Tibial nerve (tissue), 4 donors: Measurements from ENCODE around the gene GNAT2. TPM values are rescaled to one million over a fixed set of nuclear protein-coding genes. Genes with fewer than 3 reads are reported as not detected.

Source experiments
- DNase-seq, 2 donors: peaks; one replicate each; pipeline ENCODE4 v3.0.0-alpha.2; 2019; ENCODE audit warnings: low spot score in 2 of 2
- H3K27ac ChIP-seq, 4 donors: fragments of 200-600 bp; sonication (generic) in 3 of 4; one replicate each; pipeline ENCODE4 v1.5.1; 2017 to 2019; ENCODE audit warnings: mild to moderate bottlenecking in 1 of 4
- H3K27me3 ChIP-seq, 2 donors: fragments of 200-600 bp; sonication (generic) in 1 of 2; one replicate each; pipeline versions ENCODE4 v1.5.1 to v1.6.0; 2017 to 2019
- H3K36me3 ChIP-seq, 3 donors: fragments of 200-600 bp; sonication (generic); one replicate each; pipeline ENCODE4 v1.5.1; 2018 to 2019
- H3K4me1 ChIP-seq, 4 donors: fragments of 200-600 bp; sonication (generic) in 3 of 4; one replicate each; pipeline ENCODE4 v1.5.1; 2017 to 2019
- H3K4me3 ChIP-seq, 4 donors: fragments of 200-600 bp; sonication (generic) in 3 of 4; one replicate each; pipeline ENCODE4 v1.5.1; 2017 to 2019; ENCODE audit warnings: mild to moderate bottlenecking in 1 of 4, moderate library complexity in 1 of 4
- H3K9me3 ChIP-seq, 4 donors: fragments of 200-600 bp; sonication (generic) in 3 of 4; one replicate each; pipeline ENCODE4 v1.5.1; 2017 to 2019
- CTCF ChIP-seq, 5 experiments: fragments of 200-600 bp in 3 of 5; fragments of 450-650 bp in 2 of 5; sonication (generic) in 3 of 5; IDR thresholded peaks; one replicate each; pipeline ENCODE4 v1.5.1; 2016 to 2019; ENCODE audit warnings: antibody characterized with exemption in 5 of 5, mild to moderate bottlenecking in 3 of 5, moderate library complexity in 2 of 5
- EP300 ChIP-seq, 2 donors: sonication (generic); formaldehyde crosslinking; IDR thresholded peaks; one replicate each; pipeline ENCODE4 v1.6.1; 2017; ENCODE audit warnings: antibody characterized with exemption in 2 of 2, mild to moderate bottlenecking in 1 of 2
- POLR2A ChIP-seq, 2 donors: fragments of 450-650 bp; IDR thresholded peaks; one replicate each; pipeline ENCODE4 v1.6.1; 2017; ENCODE audit warnings: antibody characterized with exemption in 2 of 2, mild to moderate bottlenecking in 2 of 2, moderate library complexity in 2 of 2
- WGBS, 2 donors: methylation state at CpG; one replicate each; pipeline ENCODE4 v1.1.5; 2018; 5-methylcytosine and 5-hydroxymethylcytosine counted together
- total RNA-seq, 4 donors: library from RNA; depleted of rRNA; stranded (reverse); fragments of >200 nt; gene quantifications; one replicate each; pipeline ENCODE4 v1.1.0, GENCODE V29; 2016

GNAT2 gene
- total RNA-seq, 4 donors from 2014 or later, result not detected

GRCh38 chr1:109641078-109641740 is 21.8 kb upstream of the GNAT2 start:
- Histone ChIP-seq H3K4me1 (peaks cover 0 to 25% (median 6%) of the 10 kb centered on the region in 4 donors), H3K9me3 (no peaks in the 10 kb centered on the region), H3K27me3 (no peaks in the 10 kb centered on the region), H3K4me3 (no peak overlapping the region), H3K36me3 (no peaks in the 10 kb centered on the region), H3K27ac (no peak overlapping the region)
- TF ChIP-seq POLR2A (IDR thresholded peaks at IDR 0.05) (no peak), CTCF (IDR thresholded peaks at IDR 0.05) (no peak), EP300 (IDR thresholded peaks at IDR 0.05) (no peak)
- whole genome bisulfite sequencing, 2 donors, result 73 to 86% methylated on average over 2 of the region's 2 CpGs
- peak in 1 of 2 donors; percentile 2 for DNase-seq

GRCh38 chr1:109640285-109640865 is 21.0 kb upstream of the GNAT2 start:
- Histone ChIP-seq H3K27me3 (no peaks in the 10 kb centered on the region), H3K36me3 (no peaks in the 10 kb centered on the region), H3K4me3 (no peak overlapping the region), H3K9me3 (no peaks in the 10 kb centered on the region), H3K4me1 (peaks cover 0 to 29% (median 11%) of the 10 kb centered on the region in 4 donors), H3K27ac (no peak overlapping the region)
- 40 to 47% methylated on average over 4 to 5 of the region's 5 CpGs for WGBS, 2 donors
- TF ChIP-seq EP300 (IDR thresholded peaks at IDR 0.05) (no peak), CTCF (IDR thresholded peaks at IDR 0.05) (peak; percentile 90 to 96 (median 95)), POLR2A (IDR thresholded peaks at IDR 0.05) (no peak)
- peak; percentile 89 to 97 for DNase-seq

- Histone ChIP-seq H3K4me1 (peaks cover 0 to 29% (median 11%) of the 10 kb centered on the region in 4 donors), H3K4me3 (no peak overlapping the region), H3K27ac (no peak overlapping the region), H3K27me3 (no peaks in the 10 kb centered on the region), H3K36me3 (no peaks in the 10 kb centered on the region), H3K9me3 (no peaks in the 10 kb centered on the region)
- DNase-seq, result peak in 1 of 2 donors; percentile 1
- 43 to 58% methylated on average over 5 to 6 of the region's 6 CpGs for WGBS, 2 donors
- no peak for TF ChIP-seq EP300 (IDR thresholded peaks at IDR 0.05)
- no peak for TF ChIP-seq CTCF (IDR thresholded peaks at IDR 0.05)
- TF ChIP-seq POLR2A (IDR thresholded peaks at IDR 0.05), result no peak
Measured at GRCh38 chr1:109639841-109640184, 20.4 kb upstream of the GNAT2 start.

- no peaks in the 10 kb centered on the region for H3K9me3 ChIP-seq
- no peaks in the 10 kb centered on the region for H3K27me3 ChIP-seq
- whole genome bisulfite sequencing, 2 donors, result 83 to 85% methylated on average over 7 to 9 of the region's 9 CpGs
- no peak overlapping the region for H3K27ac ChIP-seq
- H3K4me3 ChIP-seq, result no peak overlapping the region
- DNase-seq, result no peak
- no peak for TF ChIP-seq EP300 (IDR thresholded peaks at IDR 0.05)
- TF ChIP-seq POLR2A (IDR thresholded peaks at IDR 0.05), result no peak
- TF ChIP-seq CTCF (IDR thresholded peaks at IDR 0.05), result no peak
- H3K4me1 ChIP-seq, result peaks cover 0 to 29% (median 11%) of the 10 kb centered on the region in 4 donors
- H3K36me3 ChIP-seq, result no peaks in the 10 kb centered on the region
Measured at GRCh38 chr1:109639063-109639840, 19.8 kb upstream of the GNAT2 start.

GRCh38 chr1:109637446-109637845 is 18.0 kb upstream of the GNAT2 start:
- Histone ChIP-seq H3K9me3 (no peaks in the 10 kb centered on the region), H3K27me3 (no peaks in the 10 kb centered on the region), H3K4me1 (peaks cover 0 to 24% (median 7%) of the 10 kb centered on the region in 4 donors), H3K36me3 (no peaks in the 10 kb centered on the region), H3K27ac (no peak overlapping the region), H3K4me3 (no peak overlapping the region)
- no peak for DNase-seq
- WGBS, 2 donors, result 91 to 98% methylated on average over 7 of the region's 7 CpGs
- TF ChIP-seq EP300 (IDR thresholded peaks at IDR 0.05) (no peak), CTCF (IDR thresholded peaks at IDR 0.05) (no peak), POLR2A (IDR thresholded peaks at IDR 0.05) (no peak)
